ENCODE measurements around the gene ARMC2.
"Not testable (repeated sequence)": the region's sequence is repeated elsewhere in the genome, so short reads cannot be mapped to it uniquely, and the experiment has no call there.

Gene ARMC2

DNA sequence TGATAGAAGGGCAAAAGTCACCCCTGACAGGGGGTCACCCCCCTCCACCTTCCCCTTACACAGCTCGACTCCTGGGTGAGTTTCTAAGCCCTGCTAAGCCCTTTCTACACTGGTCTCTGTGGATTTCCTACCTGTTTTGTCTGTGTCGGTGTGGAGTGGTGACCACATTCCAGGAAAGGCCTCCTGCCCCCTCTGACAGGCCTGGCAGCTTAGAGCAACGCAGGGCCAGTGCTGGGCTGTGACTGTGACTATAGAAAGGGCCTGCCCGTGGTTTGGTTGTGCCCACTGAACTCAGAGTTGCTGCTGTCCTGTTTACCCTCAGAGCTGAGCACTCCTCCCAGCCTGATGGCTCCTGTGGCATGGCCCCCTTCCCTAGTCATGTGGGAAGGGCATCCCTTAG lies 109.0 kb downstream of the ARMC2 start:
- no peak for FAIRE-seq

DNA sequence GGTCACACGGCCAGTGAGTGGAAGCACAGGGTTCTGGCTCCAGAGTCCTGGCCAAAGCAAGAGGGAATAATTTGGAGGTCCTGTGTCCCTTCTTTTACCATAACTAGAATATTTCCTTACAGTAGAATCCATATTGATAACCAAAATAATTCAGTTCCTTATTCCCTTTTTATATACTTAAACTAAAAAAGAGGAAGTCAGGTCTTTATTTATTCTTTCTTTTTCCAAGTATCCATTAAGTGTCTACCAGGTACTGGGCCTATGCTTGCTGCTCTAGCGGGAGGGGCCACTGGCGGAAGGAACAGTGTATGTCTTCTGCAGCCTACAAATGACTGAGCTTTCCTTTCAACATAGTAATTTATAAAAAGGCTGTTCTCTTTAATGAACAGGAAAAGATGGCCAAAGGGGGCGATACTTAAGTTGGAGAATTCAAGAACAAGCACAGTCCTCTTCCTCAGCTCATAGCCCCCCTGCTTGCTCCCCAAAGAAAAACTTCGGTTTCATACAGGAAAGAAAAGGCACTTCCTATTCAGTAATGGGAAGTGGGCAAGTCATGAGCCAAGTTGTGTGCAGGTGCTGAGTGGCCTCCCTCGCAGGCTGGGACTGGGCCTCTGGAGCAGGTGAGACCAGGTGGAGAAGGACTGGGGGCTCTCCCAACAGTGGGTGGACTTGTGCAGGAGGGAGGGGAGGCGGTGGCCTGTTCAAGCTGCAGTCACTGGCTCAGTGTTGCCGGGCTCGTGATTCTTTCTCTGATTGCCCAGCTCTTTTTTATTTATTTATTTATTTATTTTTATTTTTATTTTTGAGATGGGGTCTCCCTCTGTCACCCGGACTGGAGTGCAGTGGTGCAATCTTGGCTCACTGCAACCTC lies 110.9 kb downstream of the ARMC2 start:
- FAIRE-seq, result no peak

DNA sequence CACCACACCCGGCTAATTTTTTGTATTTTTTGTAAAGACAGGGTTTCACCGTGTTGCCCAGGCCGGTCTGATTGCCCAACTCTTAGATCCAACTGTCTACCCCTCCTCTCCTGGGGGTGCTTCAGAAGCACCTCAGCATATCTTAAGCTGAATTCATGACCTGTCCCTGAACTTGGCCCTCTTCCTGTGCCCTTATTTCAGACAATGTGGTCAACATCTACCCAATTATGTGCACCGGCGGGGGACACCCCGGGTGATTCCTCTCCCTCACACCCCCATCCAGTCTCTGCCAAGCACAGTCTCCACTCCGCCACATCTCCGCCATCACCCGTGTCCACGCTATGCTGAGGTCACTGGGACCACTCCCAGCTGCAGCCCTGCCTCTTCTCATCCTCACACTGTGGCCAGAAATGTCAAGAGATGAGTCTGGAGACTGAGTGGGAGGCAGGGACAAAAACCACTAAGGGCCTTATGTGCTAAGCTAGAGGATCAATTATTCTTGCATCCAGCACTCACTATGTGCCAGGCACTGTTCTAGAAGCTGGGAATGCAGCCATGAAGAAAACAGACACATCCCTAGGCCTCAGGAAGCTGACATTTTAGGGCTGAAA lies 111.9 kb downstream of the ARMC2 start:
- no peak for FAIRE-seq

DNA sequence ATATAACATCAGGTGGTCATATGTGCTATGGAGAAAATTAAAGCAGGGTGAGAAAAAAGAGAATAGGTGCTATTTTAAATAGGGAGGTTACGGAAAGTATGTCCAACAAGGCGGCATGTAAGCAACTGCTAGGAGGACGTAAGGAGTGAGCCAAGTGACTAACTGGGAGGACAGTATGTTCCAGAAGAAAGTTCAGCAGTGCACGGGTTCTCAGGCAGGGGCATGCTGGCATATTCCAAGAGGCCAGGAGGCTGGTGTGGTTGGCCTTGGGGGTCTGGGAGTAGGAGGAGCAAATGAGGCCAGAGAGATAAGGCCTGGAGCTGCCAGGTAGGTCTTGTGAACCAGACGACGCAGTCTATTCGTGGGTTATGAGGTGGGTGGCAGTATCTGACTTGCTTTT lies 112.4 kb downstream of the ARMC2 start:
- no peak for FAIRE-seq

DNA sequence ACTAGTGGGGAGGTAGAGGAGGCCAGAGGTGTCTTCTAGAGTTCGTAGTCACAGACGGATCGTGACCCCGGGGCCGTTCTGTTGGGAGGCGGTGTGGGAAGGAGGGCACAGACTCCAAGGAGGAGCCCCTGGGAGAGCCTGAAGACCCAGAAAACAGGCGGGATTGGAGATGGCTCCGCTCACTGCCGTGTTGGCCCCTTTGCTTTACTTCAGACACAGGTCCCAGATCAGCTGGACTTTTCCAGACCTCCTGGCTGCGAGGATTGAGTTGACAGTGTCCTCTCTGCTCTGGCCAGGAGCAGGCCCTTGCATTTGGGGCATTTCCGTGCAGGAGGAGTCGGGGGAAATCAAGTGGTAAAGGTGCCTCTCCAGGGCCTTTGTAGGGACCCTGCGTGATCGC lies 112.9 kb downstream of the ARMC2 start:
- no peak for FAIRE-seq

DNA sequence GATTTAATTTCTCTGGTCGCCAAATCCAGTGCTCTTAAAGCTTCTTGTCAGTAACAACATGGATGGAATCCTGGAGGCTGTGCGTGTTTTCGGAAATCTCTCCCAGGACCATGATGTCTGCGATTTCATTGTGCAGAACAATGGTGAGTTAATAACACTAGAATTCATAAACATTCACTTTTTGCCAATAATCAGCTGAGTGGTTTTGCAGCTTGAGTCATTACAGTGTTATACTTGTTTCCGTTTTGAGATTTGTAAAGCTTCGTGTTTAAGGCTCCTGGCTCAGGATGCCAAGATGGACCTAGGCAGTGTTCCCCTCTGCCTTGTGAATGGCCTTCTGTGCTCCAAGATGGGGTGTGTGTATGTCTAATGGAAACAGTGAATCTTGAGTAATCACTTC lies 113.8 kb downstream of the ARMC2 start:
- no peak for FAIRE-seq

DNA sequence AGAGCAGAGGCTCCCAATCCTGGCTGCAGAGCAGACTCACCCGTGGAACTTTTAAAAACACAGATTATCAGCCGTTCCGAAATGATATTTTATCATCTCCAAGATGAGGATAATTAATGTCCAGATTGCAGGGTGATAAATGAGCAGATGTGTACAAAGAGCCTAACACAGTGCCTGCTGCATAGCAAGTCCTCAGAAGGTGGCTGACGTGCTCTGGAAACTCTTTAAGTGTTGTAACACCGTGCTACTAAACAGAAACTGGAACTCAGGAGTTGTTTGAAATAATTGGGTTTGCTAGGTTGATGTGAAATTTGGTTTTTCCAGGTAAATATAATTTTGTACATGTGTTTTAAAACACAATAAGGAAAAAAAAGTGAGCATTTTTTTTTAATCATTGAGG lies 118.0 kb downstream of the ARMC2 start:
- FAIRE-seq, result no peak

DNA sequence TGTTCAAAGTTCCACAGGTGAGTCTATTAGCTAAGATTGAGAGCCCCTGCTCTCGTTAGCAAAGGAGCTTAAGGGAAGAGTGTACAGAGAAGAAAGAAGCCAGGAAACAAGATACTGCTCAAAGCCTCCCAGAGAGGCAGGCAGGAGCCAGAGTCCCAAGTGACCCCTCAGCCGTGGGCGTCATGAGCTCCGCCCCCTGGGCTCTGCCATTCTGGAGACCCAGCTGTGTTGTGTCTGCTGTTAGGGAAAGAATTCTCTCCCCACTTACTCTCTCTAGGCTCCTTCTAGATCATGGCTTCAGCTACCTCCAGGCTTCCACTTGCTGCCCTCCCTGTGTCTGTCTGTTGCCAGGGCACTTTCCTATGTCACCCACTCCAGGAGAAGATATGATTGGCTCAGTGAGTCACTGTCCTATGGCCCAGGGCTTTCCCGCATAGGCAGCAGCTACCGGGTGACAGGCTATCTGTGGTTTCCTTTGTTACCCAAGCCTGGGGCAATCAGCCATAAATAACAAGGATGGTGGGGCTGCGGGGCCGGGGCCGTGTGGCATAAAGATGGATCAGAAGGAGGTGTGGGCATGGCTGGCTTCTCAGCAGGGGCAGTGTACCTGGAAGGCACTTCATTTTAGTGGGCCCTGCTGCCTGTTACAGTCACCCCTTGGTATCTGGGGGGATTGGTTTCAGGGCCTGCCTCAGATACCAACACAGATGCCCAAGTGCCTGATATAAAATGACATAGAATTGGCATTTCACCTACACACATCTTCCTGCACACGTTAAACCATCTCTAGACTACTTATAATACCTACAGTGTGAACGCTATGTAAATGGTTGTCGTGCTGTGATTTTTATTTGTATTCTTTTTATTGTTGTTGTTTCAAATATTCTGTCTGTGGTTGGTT lies 118.9 kb downstream of the ARMC2 start:
- no peak for FAIRE-seq

DNA sequence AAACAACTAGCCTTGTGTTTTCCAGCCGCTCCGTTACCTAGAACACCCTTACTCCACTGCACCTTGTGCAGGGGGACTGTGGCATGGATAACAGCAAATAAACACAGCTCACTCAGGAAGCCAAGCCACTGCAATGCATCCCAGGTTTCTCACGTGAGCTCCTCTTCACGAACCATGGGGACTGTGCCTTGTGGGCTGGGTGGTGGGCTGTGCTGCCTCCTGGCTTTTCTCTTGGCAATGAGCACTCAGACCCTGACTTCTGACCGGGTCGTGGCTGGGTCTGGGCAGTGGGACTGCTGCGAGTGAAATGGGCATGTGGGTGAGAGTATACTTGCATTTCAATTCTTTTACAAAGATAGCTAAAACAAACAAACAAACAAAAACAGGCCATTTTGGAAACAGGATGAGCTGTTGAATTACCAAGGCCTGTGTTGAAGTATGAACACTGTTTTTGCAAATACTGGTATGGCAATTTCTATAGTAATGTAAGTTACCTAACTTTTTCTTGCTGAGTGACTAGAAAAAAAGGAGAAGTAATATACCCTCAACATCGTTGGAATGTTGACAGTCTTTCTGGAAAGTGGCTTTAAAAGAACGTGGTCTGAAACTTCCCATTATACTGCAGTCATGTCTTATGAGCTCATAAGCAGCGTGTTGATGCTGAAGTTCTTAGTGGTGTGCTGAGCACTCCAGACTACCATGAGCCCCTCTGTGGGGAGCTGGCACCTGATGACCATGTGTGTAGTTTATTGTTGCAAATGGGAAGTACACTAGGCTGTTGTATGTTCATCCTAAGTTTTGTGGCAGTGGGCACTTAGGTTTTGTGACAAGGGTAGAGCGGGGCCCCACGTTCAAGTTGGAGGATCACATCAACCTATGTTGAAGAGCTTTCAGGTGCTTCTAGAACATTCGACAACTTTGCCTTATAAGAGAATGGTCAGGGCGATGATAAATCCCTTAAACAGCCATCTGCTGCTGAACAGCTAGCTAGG lies 120.4 kb downstream of the ARMC2 start:
- FAIRE-seq, result no peak

DNA sequence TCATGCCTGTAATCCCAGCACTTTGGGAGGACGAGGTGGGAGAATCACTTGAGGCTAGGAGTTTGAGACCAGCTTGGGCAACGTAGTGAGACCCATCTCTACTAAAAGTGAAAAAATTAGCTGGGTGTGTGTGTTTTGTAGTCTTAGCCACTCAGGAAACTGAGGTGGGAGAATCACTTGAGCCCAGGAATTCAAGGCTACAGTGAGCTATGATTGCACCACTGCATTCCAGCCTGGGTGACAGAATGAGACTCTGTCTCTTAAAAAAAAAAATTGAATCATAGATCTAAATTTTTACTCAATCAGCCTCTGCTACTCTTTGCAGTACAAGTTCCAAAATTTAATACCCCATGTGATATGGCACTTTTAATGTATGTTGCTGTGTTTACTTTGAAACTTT lies 121.6 kb downstream of the ARMC2 start:
- no peak for FAIRE-seq

DNA sequence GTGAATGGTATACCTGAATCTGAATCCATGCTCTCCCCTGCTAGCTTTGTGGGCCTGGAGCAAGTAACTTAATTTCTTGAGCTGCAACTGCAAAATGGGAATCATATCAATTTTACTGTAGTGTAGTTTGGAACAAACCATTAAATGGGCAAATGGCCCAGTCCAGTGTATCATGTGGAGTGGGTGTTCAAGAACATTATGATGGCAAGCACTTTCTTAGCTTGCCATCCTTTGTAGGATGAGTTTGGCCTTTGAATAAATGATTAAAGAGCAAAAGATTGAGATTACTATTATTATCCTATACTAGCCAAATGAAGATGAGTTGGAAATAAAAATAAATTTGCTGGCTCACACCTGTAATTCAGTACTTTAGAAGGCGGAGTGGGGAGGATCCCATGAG lies 126.0 kb downstream of the ARMC2 start:
- FAIRE-seq, result no peak

DNA sequence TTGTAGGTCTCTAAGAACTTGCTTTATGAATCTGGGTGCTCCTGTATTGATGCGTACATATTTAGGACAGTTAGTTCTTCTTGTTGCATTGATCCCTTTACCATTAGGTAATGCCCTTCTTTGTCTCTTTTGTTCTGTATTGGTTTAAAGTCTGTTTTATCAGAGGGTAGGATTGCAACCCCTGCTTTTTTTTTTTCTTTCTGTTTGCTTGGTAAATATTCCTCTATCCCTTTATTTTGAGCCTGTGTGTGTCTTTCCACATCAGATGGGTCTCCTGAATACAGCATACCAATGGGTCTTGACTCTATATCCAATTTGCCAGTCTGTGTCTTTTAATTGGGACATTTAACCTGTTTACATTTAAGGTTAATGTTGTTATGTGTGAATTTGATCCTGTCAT lies 130.4 kb downstream of the ARMC2 start:
- FAIRE-seq, result not testable (repeated sequence)

DNA sequence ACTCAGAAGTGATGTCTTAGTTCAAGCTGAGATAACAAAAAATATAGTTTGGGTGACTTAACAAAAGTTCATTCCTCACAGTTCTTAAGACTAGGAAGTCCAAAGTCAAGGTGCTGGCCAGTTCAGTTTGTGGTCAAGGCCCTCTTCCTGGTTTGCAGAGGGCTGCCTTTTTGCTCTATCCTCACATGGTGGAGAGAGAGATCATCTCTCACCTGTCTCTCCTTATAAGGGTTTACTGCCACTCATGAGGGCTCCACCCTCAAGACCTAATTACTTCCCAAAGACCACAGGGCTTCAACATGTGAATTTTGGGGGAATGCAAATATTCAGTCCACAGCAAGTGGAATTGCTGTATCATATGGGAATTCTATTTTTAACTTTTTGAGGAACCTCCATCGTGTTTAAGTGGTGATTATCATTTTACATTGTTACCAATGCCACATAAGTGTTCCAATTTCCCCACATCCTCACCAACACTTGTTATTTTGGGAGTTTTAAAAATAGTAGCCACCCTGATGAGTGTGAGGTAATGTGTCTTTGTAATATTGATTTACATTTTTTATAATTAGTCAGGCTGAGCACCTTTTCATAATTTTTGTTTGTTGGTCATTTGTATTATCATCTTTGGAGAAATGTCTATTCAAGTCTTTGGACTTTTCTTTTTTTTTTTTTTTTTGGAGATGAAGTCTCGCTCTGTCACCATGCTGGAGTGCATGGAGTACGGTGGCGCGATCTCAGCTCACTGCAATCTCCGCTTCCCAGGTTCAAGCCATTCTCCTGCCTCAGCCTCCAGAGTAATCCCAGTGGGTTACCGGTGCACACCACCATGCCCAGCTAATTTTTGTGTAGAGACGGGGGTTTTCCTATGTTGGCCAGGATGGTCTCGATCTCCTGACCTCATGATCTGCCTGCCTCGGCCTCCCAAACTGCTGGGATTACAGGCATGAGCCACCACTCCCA lies 134.2 kb downstream of the ARMC2 start:
- no peak for FAIRE-seq

DNA sequence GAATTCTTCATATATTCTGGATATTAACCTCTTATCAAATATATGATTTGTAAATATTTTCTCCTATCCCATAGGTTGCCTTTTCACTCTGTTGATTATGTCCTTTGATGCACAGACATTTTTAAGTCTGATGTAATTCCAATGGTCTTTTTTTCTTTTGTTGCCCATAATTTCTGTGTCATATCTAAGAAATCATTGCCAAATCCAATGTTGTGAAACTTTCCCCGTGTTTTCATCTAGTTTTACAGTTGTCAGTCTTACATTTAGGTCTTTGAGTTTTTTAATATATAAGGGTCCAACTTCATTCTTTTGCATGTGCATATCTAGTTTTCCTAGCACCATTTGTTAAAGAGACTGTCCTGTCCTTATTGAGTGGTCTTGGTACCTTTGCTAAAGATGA lies 134.9 kb downstream of the ARMC2 start:
- FAIRE-seq, result no peak

DNA sequence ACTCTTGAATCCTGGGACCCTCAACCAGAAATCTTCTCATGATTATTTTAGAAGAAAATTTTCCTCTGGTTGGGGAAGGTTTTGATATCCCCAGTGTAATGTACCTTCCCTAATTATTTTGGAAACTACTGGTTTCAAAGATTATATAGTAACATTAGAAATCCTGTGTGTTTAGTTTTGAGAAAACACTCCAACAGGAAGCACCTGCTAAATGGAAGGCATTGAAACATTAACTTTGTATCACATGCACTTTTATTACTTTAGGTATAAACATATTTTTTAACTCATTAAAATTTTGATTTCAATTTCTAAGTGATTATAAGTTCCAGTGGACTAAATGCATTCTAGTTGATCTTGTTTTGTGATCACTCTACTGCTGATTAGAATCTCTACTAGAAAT lies 137.1 kb downstream of the ARMC2 start:
- FAIRE-seq, result no peak

DNA sequence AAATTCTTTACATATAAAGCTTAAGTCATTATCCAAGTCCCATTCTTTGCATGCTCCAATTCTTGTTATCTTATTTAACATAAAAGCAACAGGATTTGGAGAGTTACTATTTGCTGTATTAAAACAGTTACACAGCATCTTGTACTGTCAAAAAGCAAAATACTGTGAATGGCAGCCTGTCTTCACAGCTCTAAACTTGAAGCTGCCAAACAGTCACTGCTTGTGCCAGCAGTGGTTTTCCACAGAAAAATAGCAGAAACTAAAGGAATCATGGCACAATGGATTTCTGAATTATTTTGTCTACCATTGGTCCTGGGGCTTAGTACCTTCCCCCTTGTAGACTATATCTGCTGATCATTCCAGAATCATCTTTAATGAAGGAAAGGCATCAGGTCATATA lies 138.9 kb downstream of the ARMC2 start:
- no peak for FAIRE-seq

DNA sequence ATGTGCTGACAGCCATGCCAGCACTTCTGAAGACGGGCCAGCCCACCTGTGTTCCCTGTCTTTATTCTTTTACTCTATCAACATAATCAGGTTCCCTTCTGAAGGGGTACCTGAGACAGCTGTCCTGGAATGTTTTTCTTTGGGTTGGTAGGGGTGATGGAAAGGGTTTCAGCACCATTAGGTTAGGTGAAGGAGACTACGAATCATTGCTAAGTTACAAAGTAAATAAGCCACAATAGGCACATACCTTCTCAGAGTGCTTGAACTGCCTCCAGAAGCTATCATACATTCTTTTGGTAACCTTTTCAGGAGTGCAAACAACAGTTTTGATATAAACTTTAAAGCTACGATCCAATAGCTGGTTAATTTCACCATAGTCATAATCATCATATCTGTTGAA lies 140.1 kb downstream of the ARMC2 start:
- no peak for FAIRE-seq

DNA sequence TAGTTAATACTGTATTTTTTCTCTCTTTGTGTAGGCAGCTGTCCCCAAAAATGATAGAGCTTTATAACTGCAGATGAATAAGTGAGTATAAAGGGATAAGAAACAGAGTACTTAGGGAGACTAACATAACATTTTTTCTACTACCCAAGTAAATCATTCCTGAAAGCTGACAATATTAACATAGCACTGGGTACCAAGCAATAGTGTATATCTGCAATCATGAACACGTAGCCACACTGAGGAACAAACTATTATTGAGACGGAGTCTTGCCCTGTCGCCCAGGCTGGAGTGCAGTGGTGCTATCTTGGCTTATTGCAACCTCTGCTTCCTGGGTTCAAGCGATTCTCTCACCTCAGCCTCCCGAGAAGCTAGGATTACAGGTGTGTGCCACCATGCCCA lies 140.5 kb downstream of the ARMC2 start:
- no peak for FAIRE-seq

DNA sequence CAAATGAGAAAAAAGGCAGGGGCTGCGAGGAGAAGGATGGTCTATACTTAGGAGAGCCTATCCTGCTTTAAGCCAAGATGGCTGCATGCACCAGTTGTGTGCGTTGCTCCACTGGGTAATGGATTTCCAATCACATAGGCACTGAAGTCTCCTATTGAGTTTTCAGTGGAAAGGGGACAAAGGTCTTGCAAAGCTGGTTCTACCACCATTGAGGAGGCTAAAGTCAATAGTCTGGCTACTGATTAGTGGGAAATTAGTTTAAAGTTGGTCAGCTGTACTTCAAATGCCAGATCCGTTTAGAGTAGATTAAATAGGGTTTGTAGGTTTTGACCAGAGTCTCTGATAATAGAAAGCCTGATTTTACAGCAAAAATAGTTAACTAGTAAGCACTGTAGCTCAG lies 141.5 kb downstream of the ARMC2 start:
- FAIRE-seq, result no peak

DNA sequence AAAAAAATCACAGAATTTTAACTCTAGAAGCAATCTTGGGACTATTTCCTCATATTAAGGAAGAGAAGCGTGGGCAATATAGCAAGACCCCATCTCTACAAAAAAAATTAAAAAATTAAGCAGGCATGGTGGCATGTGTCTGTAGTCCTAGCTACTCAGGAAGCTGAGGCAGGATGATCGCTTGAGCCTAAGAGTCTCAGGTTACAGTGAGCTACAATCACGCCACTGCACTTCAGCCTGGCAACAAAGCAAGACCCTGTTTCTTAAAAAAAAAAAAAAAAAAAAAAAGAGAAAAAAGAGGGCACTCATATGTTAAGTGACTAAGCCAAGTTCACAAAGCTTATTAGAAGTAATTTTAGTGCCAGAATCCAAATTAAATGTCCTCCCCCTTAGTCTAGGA lies 145.7 kb downstream of the ARMC2 start:
- FAIRE-seq, result no peak

DNA sequence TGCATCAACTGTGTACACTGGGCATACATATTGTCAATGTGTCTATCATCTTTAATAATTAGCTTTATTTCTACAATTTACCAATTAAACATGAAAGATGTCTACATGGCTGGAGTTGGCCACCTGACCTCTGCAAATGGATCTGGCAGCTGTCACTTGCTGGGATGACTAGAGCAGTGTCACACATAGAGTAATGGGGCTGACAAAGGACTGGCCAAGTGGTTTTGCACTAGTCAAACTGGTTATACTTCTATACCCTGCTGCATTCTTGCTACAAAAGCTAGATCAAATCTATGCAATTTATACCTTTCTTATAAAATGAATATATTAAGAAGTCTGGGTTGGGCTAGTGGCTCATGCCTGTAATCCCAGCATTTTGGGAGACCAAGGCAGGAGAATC lies 147.1 kb downstream of the ARMC2 start:
- FAIRE-seq, result no peak
